Panc1 (cell line): ENCODE measurements around the gene SRBD1. TPM values are rescaled to one million over a fixed set of nuclear protein-coding genes. Genes with fewer than 3 reads are reported as not detected.

Source experiments
- ATAC-seq: fragments of 200-7000 bp; cut with Tn5 transposase; 2 replicates; pipeline ENCODE4 v1.9.1; 2020; ENCODE audit warnings: mild to moderate bottlenecking, moderate library complexity
- BruUV-seq: library from RNA; stranded (reverse); fragments of 400-500 nt; replicated peaks from 2 replicates; lab custom pipeline; 2021; lab: Mats Ljungman, UMichigan
- CTCF ChIA-PET: fragments of 300-600 bp; sonication (Branson Sonifier 250); formaldehyde crosslinking; loops from one replicate; lab custom pipeline; 2022; ENCODE audit warnings: antibody characterized with exemption; lab: Charles Lee
- POLR2A ChIA-PET: fragments of 300-600 bp; sonication (Branson Sonifier 250); formaldehyde crosslinking; loops from one replicate; lab custom pipeline; 2022; ENCODE audit warnings: antibody characterized with exemption; lab: Charles Lee
- DNase-seq: peaks from one replicate; pipeline ENCODE4 v3.0.0-alpha.2; 2010; ENCODE audit warnings: low read depth, low spot score
- H3K27ac ChIP-seq: 2 replicates; pipeline ENCODE4 v1.5.1; 2011; ENCODE audit warnings: mild to moderate bottlenecking, low read length, inconsistent platforms
- H3K27me3 ChIP-seq: fragments of 200-500 bp; sonication (Bioruptor generic); 2 replicates; pipeline ENCODE4 v1.6.0; 2014; ENCODE audit warnings: low read length, inconsistent platforms; ENCODE audit not compliant: control insufficient read depth, insufficient read depth
- H3K36me3 ChIP-seq: fragments of 200-500 bp; sonication (Bioruptor generic); 2 replicates; pipeline ENCODE4 v1.5.1; 2014; ENCODE audit warnings: inconsistent platforms, mild to moderate bottlenecking, low read length, moderate library complexity; ENCODE audit not compliant: control insufficient read depth, insufficient read depth
- H3K4me1 ChIP-seq: 2 replicates; pipeline ENCODE4 v1.5.1; 2011; ENCODE audit warnings: inconsistent platforms, mild to moderate bottlenecking, low read length, moderate library complexity; ENCODE audit not compliant: control insufficient read depth, insufficient read depth
- H3K4me3 ChIP-seq, 2 experiments: 2 replicates each; pipeline ENCODE4 v1.5.1; 2011 to 2012; ENCODE audit warnings: low read depth in 2 of 2, low read length in 2 of 2, mild to moderate bottlenecking in 2 of 2, inconsistent platforms in 1 of 2, moderate library complexity in 1 of 2
- H3K9me3 ChIP-seq: fragments of 200-500 bp; sonication (Bioruptor generic); 2 replicates; pipeline ENCODE4 v1.5.1; 2014; ENCODE audit warnings: low read depth, mild to moderate bottlenecking, inconsistent platforms, low read length, moderate library complexity; ENCODE audit not compliant: control insufficient read depth, insufficient read depth
- POLR2AphosphoS5 ChIP-seq: IDR thresholded peaks from 2 replicates; pipeline ENCODE4 v1.6.1; 2012; ENCODE audit warnings: mild to moderate bottlenecking, low read depth, low read length, moderate library complexity
- REST ChIP-seq, 2 experiments: IDR thresholded peaks; 2 replicates each; pipeline ENCODE4 v1.6.1; 2011 to 2012; ENCODE audit warnings: low read depth in 2 of 2, control low read depth in 1 of 2, low read length in 1 of 2, mild to moderate bottlenecking in 1 of 2, moderate library complexity in 1 of 2; ENCODE audit not compliant: insufficient read depth in 1 of 2
- SIN3A ChIP-seq: IDR thresholded peaks from 2 replicates; pipeline ENCODE4 v1.6.1; 2012; ENCODE audit warnings: low read depth, mild to moderate bottlenecking, low read length, moderate library complexity, borderline replicate concordance; ENCODE audit not compliant: insufficient read depth
- TCF7L2 ChIP-seq: IDR thresholded peaks from 2 replicates; pipeline ENCODE4 v1.6.1; 2011; ENCODE audit warnings: mild to moderate bottlenecking, low read depth, low read length, inconsistent platforms
- in situ Hi-C: cut with HindIII; loops from 2 replicates; pipeline ENCODE4 v1.10.0; 2016; ENCODE audit warnings: low sequenced_read_pairs, low pct_unique_long_range_greater_than_20kb
- intact Hi-C: fragments of 100-400 bp; cut with micrococcal nuclease; formaldehyde crosslinking; loops from one replicate; pipeline ENCODE4 v1.10.0; 2022; ENCODE audit not compliant: unreplicated experiment
- total RNA-seq: library from RNA; stranded (reverse); gene quantifications from one replicate; pipeline ENCODE4 v1.2.1, GENCODE V29; 2021; ENCODE audit not compliant: unreplicated experiment
- TF ChIP-seq, protein P1 (sequence below): fragments of 450-650 bp; IDR thresholded peaks from 2 replicates; pipeline ENCODE4 v1.5.1; 2017; ENCODE audit warnings: mild to moderate bottlenecking

The SRBD1 gene
- total RNA-seq, 1 experiment from 2014 or later, result 9.7 TPM

- no peak for ATAC-seq
- no peak overlapping the region for H3K4me3 ChIP-seq
- no TSS peak for BruUV-seq
- intact Hi-C loops (no loop called here), in situ Hi-C loops (no loop called here)
- TF ChIP-seq, protein P1, sequence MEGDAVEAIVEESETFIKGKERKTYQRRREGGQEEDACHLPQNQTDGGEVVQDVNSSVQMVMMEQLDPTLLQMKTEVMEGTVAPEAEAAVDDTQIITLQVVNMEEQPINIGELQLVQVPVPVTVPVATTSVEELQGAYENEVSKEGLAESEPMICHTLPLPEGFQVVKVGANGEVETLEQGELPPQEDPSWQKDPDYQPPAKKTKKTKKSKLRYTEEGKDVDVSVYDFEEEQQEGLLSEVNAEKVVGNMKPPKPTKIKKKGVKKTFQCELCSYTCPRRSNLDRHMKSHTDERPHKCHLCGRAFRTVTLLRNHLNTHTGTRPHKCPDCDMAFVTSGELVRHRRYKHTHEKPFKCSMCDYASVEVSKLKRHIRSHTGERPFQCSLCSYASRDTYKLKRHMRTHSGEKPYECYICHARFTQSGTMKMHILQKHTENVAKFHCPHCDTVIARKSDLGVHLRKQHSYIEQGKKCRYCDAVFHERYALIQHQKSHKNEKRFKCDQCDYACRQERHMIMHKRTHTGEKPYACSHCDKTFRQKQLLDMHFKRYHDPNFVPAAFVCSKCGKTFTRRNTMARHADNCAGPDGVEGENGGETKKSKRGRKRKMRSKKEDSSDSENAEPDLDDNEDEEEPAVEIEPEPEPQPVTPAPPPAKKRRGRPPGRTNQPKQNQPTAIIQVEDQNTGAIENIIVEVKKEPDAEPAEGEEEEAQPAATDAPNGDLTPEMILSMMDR, result no peak
- TF ChIP-seq TCF7L2 (no peak), SIN3A (no peak), POLR2AphosphoS5 (no peak), REST (IDR thresholded peaks at IDR 0.05; ENCODE audit: insufficient read depth in 1 of 2, low read depth in 2 of 2, low read length in 1 of 2) (no peak)
- H3K27ac ChIP-seq, result no peak overlapping the region
- no peak for DNase-seq
- H3K9me3 ChIP-seq, result peaks cover 19% of the 10 kb centered on the region; the same call in 1 of the 2 replicates
- ChIA-PET POLR2A (no interaction called here), CTCF (no interaction called here)
- H3K4me1 ChIP-seq, result no peaks in the 10 kb centered on the region
- H3K27me3 ChIP-seq, result no peaks in the 10 kb centered on the region
- no peaks in the 10 kb centered on the region for H3K36me3 ChIP-seq
Observed at GRCh38 chr2:45542013-45542412, 69.1 kb downstream of the SRBD1 start.

DNA sequence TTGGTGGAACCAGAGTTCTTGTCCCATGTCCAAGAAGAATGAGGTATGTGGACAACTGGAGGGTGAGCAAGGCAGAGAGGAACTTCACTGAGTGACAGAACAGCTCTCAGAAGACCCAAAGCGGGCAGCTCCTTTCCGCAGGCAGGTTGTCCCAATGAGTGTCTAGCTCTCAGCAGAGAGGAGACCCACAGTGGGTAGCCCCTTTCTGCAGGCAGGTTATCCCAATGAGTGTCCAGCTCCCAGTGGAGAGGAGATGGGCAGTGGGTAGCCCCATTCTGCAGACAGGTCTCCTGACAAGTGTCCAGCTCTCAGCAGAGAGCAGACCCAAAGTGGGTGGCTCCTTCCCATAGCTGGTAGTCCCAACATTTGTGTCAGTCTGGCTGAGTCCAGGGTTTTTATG lies 69.6 kb downstream of the SRBD1 start:
- H3K9me3 ChIP-seq, result peaks cover 19% of the 10 kb centered on the region; the same call in 1 of the 2 replicates
- ATAC-seq, result no peak
- in situ Hi-C loops, result no loop called here
- no peak for DNase-seq
- intact Hi-C loops, result no loop called here
- H3K4me3 ChIP-seq, result no peak overlapping the region
- TF ChIP-seq REST (IDR thresholded peaks at IDR 0.05; ENCODE audit: insufficient read depth in 1 of 2, low read depth in 2 of 2, low read length in 1 of 2) (no peak), SIN3A (no peak), TCF7L2 (no peak), POLR2AphosphoS5 (no peak)
- TF ChIP-seq, protein P1, result no peak
- H3K27me3 ChIP-seq, result no peaks in the 10 kb centered on the region
- POLR2A ChIA-PET, result no interaction called here
- H3K36me3 ChIP-seq, result no peaks in the 10 kb centered on the region
- CTCF ChIA-PET, result no interaction called here
- no peak overlapping the region for H3K27ac ChIP-seq
- H3K4me1 ChIP-seq, result no peaks in the 10 kb centered on the region
- BruUV-seq, result no TSS peak
